Cardiac muscle cell (in vitro differentiated cells and primary cell): ENCODE results near the gene IL1RAPL1. TPM values are rescaled to one million over a fixed set of nuclear protein-coding genes. Genes with fewer than 3 reads are reported as not detected.

Experiments used
- DNase-seq, 2 donors: peaks; one replicate each; pipeline versions ENCODE4 v3.0.0 to v3.0.0-alpha.2; 2010 to 2017; ENCODE audit warnings: low read depth in 1 of 2, low spot score in 1 of 2
- H3K27ac ChIP-seq: fragments of 200-600 bp; sonication (generic); 2 replicates; pipeline ENCODE4 v1.5.1; 2016
- H3K27me3 ChIP-seq: fragments of 200-600 bp; sonication (generic); 2 replicates; pipeline ENCODE4 v1.6.0; 2016; ENCODE audit warnings: control low read depth
- H3K36me3 ChIP-seq: fragments of 200-600 bp; sonication (generic); 2 replicates; pipeline ENCODE4 v1.5.1; 2016; ENCODE audit warnings: control low read depth
- H3K4me1 ChIP-seq: fragments of 200-600 bp; sonication (generic); 2 replicates; pipeline ENCODE4 v1.8.1; 2017; ENCODE audit warnings: low read depth, mild to moderate bottlenecking, mixed run types
- H3K4me3 ChIP-seq: fragments of 200-600 bp; sonication (generic); 2 replicates; pipeline ENCODE4 v1.5.1; 2016; ENCODE audit warnings: mild to moderate bottlenecking
- H3K9me3 ChIP-seq: fragments of 200-600 bp; sonication (generic); 2 replicates; pipeline ENCODE4 v1.5.1; 2017; ENCODE audit warnings: low read depth, mild to moderate bottlenecking, control low read depth
- CTCF ChIP-seq: IDR thresholded peaks from 2 replicates; pipeline ENCODE4 v1.5.1; 2012; ENCODE audit warnings: low read depth, mild to moderate bottlenecking, low read length
- polyA plus RNA-seq: library from polyadenylated mRNA; unstranded; fragments of >200 nt; fragmentation: Nextera tagmentation; extraction: Ambion mirVana; gene quantifications from 2 replicates; pipeline ENCODE4 v1.2.1, GENCODE V29; 2016
- total RNA-seq: library from RNA; depleted of rRNA; stranded (reverse); fragments of >200 nt; gene quantifications from 2 replicates; pipeline ENCODE4 v1.2.3, GENCODE V29; 2016

Gene IL1RAPL1
- total and polyA plus RNA-seq, 2 experiments from 2014 or later: 3.2 to 4.2 TPM

- Histone ChIP-seq H3K27me3 (no peaks in the 10 kb centered on the region), H3K9me3 (no peaks in the 10 kb centered on the region), H3K36me3 (no peaks in the 10 kb centered on the region), H3K4me3 (no peak overlapping the region), H3K27ac (no peak overlapping the region), H3K4me1 (no peaks in the 10 kb centered on the region)
- DNase-seq: no peak
- TF ChIP-seq CTCF: no peak
These were observed 873.8 kb downstream of the IL1RAPL1 start for GRCh38 chrX:29461039-29461438.

GRCh38 chrX:29466456-29466855 is 879.2 kb downstream of the IL1RAPL1 start:
- H3K9me3 ChIP-seq: no peaks in the 10 kb centered on the region
- H3K27me3 ChIP-seq: no peaks in the 10 kb centered on the region
- no peak for TF ChIP-seq CTCF
- H3K36me3 ChIP-seq: no peaks in the 10 kb centered on the region
- peak in 1 of 2 donors; percentile 15 for DNase-seq
- H3K27ac ChIP-seq: no peak overlapping the region
- no peak overlapping the region for H3K4me3 ChIP-seq
- no peaks in the 10 kb centered on the region for H3K4me1 ChIP-seq

- TF ChIP-seq CTCF: no peak
- Histone ChIP-seq H3K27me3 (no peaks in the 10 kb centered on the region), H3K4me1 (no peaks in the 10 kb centered on the region), H3K27ac (no peak overlapping the region), H3K4me3 (no peak overlapping the region), H3K36me3 (no peaks in the 10 kb centered on the region), H3K9me3 (no peaks in the 10 kb centered on the region)
- DNase-seq: peak in 1 of 2 donors; percentile 28
These were observed 881.8 kb downstream of the IL1RAPL1 start for GRCh38 chrX:29468911-29469494.

GRCh38 chrX:29470030-29470429 is 882.8 kb downstream of the IL1RAPL1 start:
- peak in 1 of 2 donors; percentile 73 for DNase-seq
- Histone ChIP-seq H3K4me1 (no peaks in the 10 kb centered on the region), H3K27ac (no peak overlapping the region), H3K4me3 (no peak overlapping the region), H3K27me3 (no peaks in the 10 kb centered on the region), H3K36me3 (no peaks in the 10 kb centered on the region), H3K9me3 (no peaks in the 10 kb centered on the region)
- no peak for TF ChIP-seq CTCF

GRCh38 chrX:29471829-29472228 is 884.6 kb downstream of the IL1RAPL1 start:
- H3K9me3 ChIP-seq: no peaks in the 10 kb centered on the region
- no peaks in the 10 kb centered on the region for H3K4me1 ChIP-seq
- DNase-seq: no peak
- no peaks in the 10 kb centered on the region for H3K27me3 ChIP-seq
- H3K27ac ChIP-seq: no peak overlapping the region
- H3K36me3 ChIP-seq: no peaks in the 10 kb centered on the region
- no peak for TF ChIP-seq CTCF
- H3K4me3 ChIP-seq: no peak overlapping the region
